ENCODE data around the gene OR51B6. TPM values are rescaled to one million over a fixed set of nuclear protein-coding genes. Genes with fewer than 3 reads are reported as not detected.

The OR51B6 gene
- total RNA-seq, 4 donors from 2014 or later = not detected

- no peak overlapping the region for H3K4me3 ChIP-seq
- no peaks in the 10 kb centered on the region for H3K9me3 ChIP-seq
- ATAC-seq (no peak), DNase-seq (no peak)
- in situ Hi-C loops (cut with MboI; ENCODE audit: low sequenced_read_pairs in 4 of 4) (no loop called here), intact Hi-C loops (cut with DNase I; ENCODE audit: low total_unique reads) (no loop called here)
- H3K27ac ChIP-seq = no peak overlapping the region
- no peak for TF ChIP-seq POLR2A (IDR thresholded peaks at IDR 0.05)
- no peak for TF ChIP-seq CTCF (IDR thresholded peaks at IDR 0.05 in 4 of 5, conservative IDR thresholded peaks at IDR 0.05 in 1 of 5)
- no peaks in the 10 kb centered on the region for H3K36me3 ChIP-seq
- H3K4me1 ChIP-seq = no peaks in the 10 kb centered on the region
- H3K27me3 ChIP-seq = no peaks in the 10 kb centered on the region
Observed at GRCh38 chr11:5384335-5384734, 33.0 kb downstream of the OR51B6 start.

GRCh38 chr11:5390210-5390609, 38.9 kb downstream of the OR51B6 start:
- Histone ChIP-seq H3K4me1 (no peaks in the 10 kb centered on the region), H3K27me3 (no peaks in the 10 kb centered on the region), H3K4me3 (no peak overlapping the region), H3K36me3 (no peaks in the 10 kb centered on the region), H3K27ac (no peak overlapping the region), H3K9me3 (no peaks in the 10 kb centered on the region)
- intact Hi-C loops (cut with DNase I; ENCODE audit: low total_unique reads) = no loop called here
- in situ Hi-C loops (cut with MboI; ENCODE audit: low sequenced_read_pairs in 4 of 4) = no loop called here
- no peak for TF ChIP-seq POLR2A (IDR thresholded peaks at IDR 0.05)
- no peak for TF ChIP-seq CTCF (IDR thresholded peaks at IDR 0.05 in 4 of 5, conservative IDR thresholded peaks at IDR 0.05 in 1 of 5)
- DNase-seq = no peak
- no peak for ATAC-seq

GRCh38 chr11:5394091-5394490, 42.8 kb downstream of the OR51B6 start:
- Histone ChIP-seq H3K36me3 (no peaks in the 10 kb centered on the region), H3K4me1 (no peaks in the 10 kb centered on the region), H3K27ac (no peak overlapping the region), H3K27me3 (no peaks in the 10 kb centered on the region), H3K9me3 (no peaks in the 10 kb centered on the region), H3K4me3 (no peak overlapping the region)
- no peak for DNase-seq
- in situ Hi-C loops (cut with MboI; ENCODE audit: low sequenced_read_pairs in 4 of 4) (no loop called here), intact Hi-C loops (cut with DNase I; ENCODE audit: low total_unique reads) (no loop called here)
- no peak for TF ChIP-seq CTCF (IDR thresholded peaks at IDR 0.05 in 4 of 5, conservative IDR thresholded peaks at IDR 0.05 in 1 of 5)
- TF ChIP-seq POLR2A (IDR thresholded peaks at IDR 0.05) = no peak
- no peak for ATAC-seq

GRCh38 chr11:5398936-5399335, 47.6 kb downstream of the OR51B6 start:
- in situ Hi-C loops (cut with MboI; ENCODE audit: low sequenced_read_pairs in 4 of 4) = no loop called here
- TF ChIP-seq POLR2A (IDR thresholded peaks at IDR 0.05) (no peak), CTCF (IDR thresholded peaks at IDR 0.05 in 4 of 5, conservative IDR thresholded peaks at IDR 0.05 in 1 of 5) (no peak)
- no peak for ATAC-seq
- no peaks in the 10 kb centered on the region for H3K4me1 ChIP-seq
- H3K4me3 ChIP-seq = no peak overlapping the region
- H3K27ac ChIP-seq = no peak overlapping the region
- no peaks in the 10 kb centered on the region for H3K36me3 ChIP-seq
- no peaks in the 10 kb centered on the region for H3K9me3 ChIP-seq
- intact Hi-C loops (cut with DNase I; ENCODE audit: low total_unique reads) = no loop called here
- DNase-seq = no peak
- no peaks in the 10 kb centered on the region for H3K27me3 ChIP-seq

Other genes starting within 250 kb of the OR51B6 start
- gene OR52A5, start 213.2 kb upstream of the OR51B6 start, total RNA-seq = not detected
- not detected for gene OR52A1, start 196.8 kb upstream of the OR51B6 start, total RNA-seq
- gene OR51V1, start 150.8 kb upstream of the OR51B6 start, total RNA-seq = not detected
- 100 to 1,000 TPM in 1 of 4 donors, 10 to 100 TPM in 2, 1 to 10 TPM in 1; 7.9 to 229 (median 35.3) TPM for gene HBB, start 124.4 kb upstream of the OR51B6 start, total RNA-seq
- not detected for gene HBD, start 117.0 kb upstream of the OR51B6 start, total RNA-seq
- gene HBG1, start 101.7 kb upstream of the OR51B6 start, total RNA-seq = not detected
- gene HBG2, start 96.7 kb upstream of the OR51B6 start, total RNA-seq = not detected
- not detected for gene HBE1, start 81.6 kb upstream of the OR51B6 start, total RNA-seq
- not detected for gene OR51B4, start 49.6 kb upstream of the OR51B6 start, total RNA-seq
- gene OR51B2, start 27.2 kb upstream of the OR51B6 start, total RNA-seq = not detected
- not detected for gene OR51B5, start 8.0 kb upstream of the OR51B6 start, total RNA-seq
- not detected for gene OR51M1, start 32.3 kb downstream of the OR51B6 start, total RNA-seq
- gene OR51Q1, start 70.6 kb downstream of the OR51B6 start, total RNA-seq = not detected
- gene OR51I1, start 90.0 kb downstream of the OR51B6 start, total RNA-seq = not detected
- not detected for gene OR51I2, start 97.8 kb downstream of the OR51B6 start, total RNA-seq
- not detected for gene OR52D1, start 137.2 kb downstream of the OR51B6 start, total RNA-seq
- not detected for gene UBQLN3, start 158.4 kb downstream of the OR51B6 start, total RNA-seq
- under 1 TPM in 1 of 4 donors, not detected in 3; 0.25 TPM for gene UBQLNL, start 165.2 kb downstream of the OR51B6 start, total RNA-seq
- not detected for gene OR52H1, start 197.0 kb downstream of the OR51B6 start, total RNA-seq
- gene OR52B6, start 229.4 kb downstream of the OR51B6 start, total RNA-seq = not detected
- under 1 TPM; 0.15 to 0.35 (median 0.28) TPM for gene TRIM6, start 245.1 kb downstream of the OR51B6 start, total RNA-seq

Measured in gastrocnemius medialis (tissue), 4 donors.